Neural cell (in vitro differentiated cells): ENCODE data around the gene ZKSCAN1.

Experiments
- CTCF ChIP-seq: fragments of 450-650 bp; IDR thresholded peaks from 2 replicates; pipeline ENCODE4 v1.5.1; 2014; ENCODE audit warnings: antibody characterized with exemption, mild to moderate bottlenecking, moderate library complexity; ENCODE audit not compliant: poor library complexity, severe bottlenecking
- EP300 ChIP-seq: fragments of 450-650 bp; conservative IDR thresholded peaks from 2 replicates; pipeline ENCODE4 v1.6.1; 2014; ENCODE audit warnings: antibody characterized with exemption, mild to moderate bottlenecking, moderate library complexity; ENCODE audit not compliant: poor library complexity, severe bottlenecking
- EZH2 ChIP-seq: fragments of 200-600, 300-800 bp; shearing (Covaris generic), sonication (generic); IDR thresholded peaks from 2 replicates; pipeline ENCODE4 v1.6.1; 2014; ENCODE audit warnings: antibody characterized with exemption, low read length, borderline replicate concordance, mild to moderate bottlenecking; ENCODE audit not compliant: insufficient read depth, poor library complexity, severe bottlenecking
- TAF1 ChIP-seq: IDR thresholded peaks from 2 replicates; pipeline ENCODE4 v1.6.1; 2012; ENCODE audit warnings: low read depth

- TF ChIP-seq CTCF: no peak
- TF ChIP-seq EZH2: no peak
- no peak for TF ChIP-seq EP300
- TF ChIP-seq TAF1: no peak
These were observed 24.9 kb upstream of the ZKSCAN1 start for GRCh38 chr7:99990460-99990852.
